Pancreas (tissue), 10 donors: Measurements from ENCODE around the gene EIF3L. TPM values are rescaled to one million over a fixed set of nuclear protein-coding genes. Genes with fewer than 3 reads are reported as not detected.
A peak's percentile ranks its signal among the peaks of the same experiment; 100 is the strongest.

ENCODE experiments used
- ATAC-seq, 4 donors: fragments of 200-7000 bp; cut with Tn5 transposase; one replicate each; pipeline versions ENCODE4 v1.8.0 to v1.9.1; 2020; ENCODE audit warnings: mild to moderate bottlenecking in 4 of 4, moderate library complexity in 4 of 4
- DNase-seq, 6 donors: peaks; one replicate each; pipeline ENCODE4 v3.0.0-alpha.2; 2020
- FAIRE-seq: peaks from 2 replicates; lab custom pipeline; 2012; peaks lifted over from hg19 to GRCh38; lab: Jason Lieb, UNC
- H3K27ac ChIP-seq, 4 donors: fragments of 200-600 bp; sonication (generic); 1 replicate in 3 of 4; 2 replicates in 1 of 4; pipeline versions ENCODE4 v1.5.0 to v1.8.0; 2020
- H3K27me3 ChIP-seq, 4 donors: fragments of 200-600 bp; one replicate each; pipeline ENCODE4 v1.8.0; 2021
- H3K36me3 ChIP-seq, 3 donors: fragments of 200-600 bp; sonication (generic) in 1 of 3; one replicate each; pipeline versions ENCODE4 v1.5.0 to v1.8.0; 2020 to 2021
- H3K4me1 ChIP-seq, 3 donors: fragments of 200-600 bp; one replicate each; pipeline ENCODE4 v1.8.0; 2021
- H3K4me3 ChIP-seq, 4 donors: fragments of 200-600 bp; sonication (generic) in 2 of 4; one replicate each; pipeline versions ENCODE4 v1.5.0 to v1.8.0; 2020 to 2021
- H3K9me3 ChIP-seq, 4 donors: fragments of 200-600 bp; one replicate each; pipeline ENCODE4 v1.8.0; 2021
- WGBS, 2 donors: extraction: QIAGEN DNeasy Blood & Tissue Kit; methylation state at CpG; one replicate each; pipeline ENCODE4 v1.1.7; 2013; 5-methylcytosine and 5-hydroxymethylcytosine counted together
- intact Hi-C, 3 donors: fragments of 100-400 bp; cut with DNase I; formaldehyde crosslinking; loops; one replicate each; pipeline versions ENCODE4 v1.11.1 to v1.14.2; 2022
- microRNA-seq, 2 donors: library from miRNA; unstranded; fragments of <30 nt; microRNA quantifications; one replicate each; pipeline versions ENCODE4 to v1.1.0, GENCODE V29; 2019 to 2020
- polyA plus RNA-seq, 2 donors: library from polyadenylated mRNA; stranded (reverse); fragments of 200-250 nt; gene quantifications; one replicate each; pipeline ENCODE4 v1.2.3, GENCODE V29; 2013
- total RNA-seq, 6 donors: library from RNA; stranded (reverse); fragmentation: NEBNext Ultra II Directional in 4 of 6; extraction: Animal tissue kit (Norgen Biotek cat#: 25700) in 4 of 6; gene quantifications; one replicate each; pipeline versions ENCODE4 v1.2.1 to v1.2.4, GENCODE V29; 2021 to 2023
- TF ChIP-seq, protein P1 (sequence below), 4 donors: fragments of 200-600 bp; sonication (generic) in 3 of 4; IDR thresholded peaks; one replicate each; pipeline versions ENCODE4 v1.5.0 to v1.8.0; 2021; ENCODE audit warnings: antibody characterized with exemption in 4 of 4
- donor health status: healthy with polysubstance abuse.
- donor health status: DM: no; HTN: no; CAD: no; lungs with moderate emphysema.
- donor health status: DM: no; HTN: no; CAD: no.
- donor health status: control.
- donor health status: control.
- donor health status: Bipolar disorder and iron deficiency.
- donor health status: DM: yes; HTN: yes; CAD: no.
- donor health status: DM: no; HTN: no; CAD: no.
- donor health status: DM: no; HTN: no; CAD: no.
- donor health status: DM: yes; HTN: yes; CAD: no.

Gene EIF3L
- total and polyA plus RNA-seq, 8 donors = 162 to 412 (median 338) TPM

DNA sequence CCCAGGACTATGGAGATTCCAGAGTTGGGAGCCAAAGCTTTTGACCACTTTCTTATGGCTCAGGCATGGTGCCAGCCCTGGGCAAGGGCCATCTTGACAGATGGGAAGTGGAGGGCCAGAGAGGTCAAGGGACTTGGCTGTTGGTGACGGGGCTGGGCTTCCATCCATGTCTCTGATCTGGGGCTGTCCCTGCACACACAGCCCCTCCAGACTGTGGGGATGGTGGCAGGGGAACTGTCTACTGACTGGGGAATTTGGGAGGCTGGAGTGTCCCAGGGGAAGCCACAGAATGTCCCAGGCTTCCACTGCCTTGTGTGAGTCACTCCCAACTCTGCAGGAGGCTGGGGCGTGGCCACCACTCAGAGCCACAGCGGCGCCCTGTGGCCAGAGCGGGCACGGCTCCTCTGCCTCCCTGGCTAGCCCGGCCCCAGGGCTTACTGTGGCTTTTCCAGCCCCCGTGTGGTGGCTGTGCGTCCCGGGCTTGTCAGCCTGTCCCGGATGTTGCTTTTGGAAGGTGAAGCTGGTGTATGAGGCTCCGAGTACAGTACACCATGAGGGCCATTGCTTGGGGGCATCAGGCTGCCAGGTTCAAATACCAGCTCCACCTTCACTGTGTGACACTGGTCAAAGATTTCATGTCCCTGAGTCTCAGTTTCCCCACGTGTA, 84.6 kb downstream of the EIF3L start:
- ATAC-seq = peak; percentile 90 to 95 (median 91)
- peak; percentile 81 to 97 (median 95) for DNase-seq
- Histone ChIP-seq H3K4me3 (no peak overlapping the region), H3K36me3 (peaks cover 0 to 11% (median 3%) of the 10 kb centered on the region in 3 donors), H3K27me3 (no peaks in the 10 kb centered on the region), H3K27ac (peak overlapping the region; percentile 40 to 76 (median 60)), H3K9me3 (no peaks in the 10 kb centered on the region), H3K4me1 (peaks cover 38 to 50% (median 50%) of the 10 kb centered on the region in 3 donors)
- no peak for FAIRE-seq
- 2 to 4% methylated on average over 13 of the region's 13 CpGs for WGBS, 2 donors
- intact Hi-C loops = loop anchor here in 1 of 3 donors (10.0 kb wide), 1 partner anchor 119 kb away; no protein-coding TSS in a partner anchor
- TF ChIP-seq, protein P1, sequence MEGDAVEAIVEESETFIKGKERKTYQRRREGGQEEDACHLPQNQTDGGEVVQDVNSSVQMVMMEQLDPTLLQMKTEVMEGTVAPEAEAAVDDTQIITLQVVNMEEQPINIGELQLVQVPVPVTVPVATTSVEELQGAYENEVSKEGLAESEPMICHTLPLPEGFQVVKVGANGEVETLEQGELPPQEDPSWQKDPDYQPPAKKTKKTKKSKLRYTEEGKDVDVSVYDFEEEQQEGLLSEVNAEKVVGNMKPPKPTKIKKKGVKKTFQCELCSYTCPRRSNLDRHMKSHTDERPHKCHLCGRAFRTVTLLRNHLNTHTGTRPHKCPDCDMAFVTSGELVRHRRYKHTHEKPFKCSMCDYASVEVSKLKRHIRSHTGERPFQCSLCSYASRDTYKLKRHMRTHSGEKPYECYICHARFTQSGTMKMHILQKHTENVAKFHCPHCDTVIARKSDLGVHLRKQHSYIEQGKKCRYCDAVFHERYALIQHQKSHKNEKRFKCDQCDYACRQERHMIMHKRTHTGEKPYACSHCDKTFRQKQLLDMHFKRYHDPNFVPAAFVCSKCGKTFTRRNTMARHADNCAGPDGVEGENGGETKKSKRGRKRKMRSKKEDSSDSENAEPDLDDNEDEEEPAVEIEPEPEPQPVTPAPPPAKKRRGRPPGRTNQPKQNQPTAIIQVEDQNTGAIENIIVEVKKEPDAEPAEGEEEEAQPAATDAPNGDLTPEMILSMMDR (IDR thresholded peaks at IDR 0.05) = peak; percentile 95 to 98 (median 97)

Small RNA genes lying within 50 kb of the gene (microRNA-seq; reads per million reads assigned to microRNA genes)
- gene MIR659 = 1.2 to 1.5 reads per million in 2 donors

Other genes with a start within 250 kb of the EIF3L start
- 10 to 100 TPM; 17.9 to 36.4 (median 21.5) TPM for gene GGA1, start 240.6 kb upstream of the EIF3L start, total RNA-seq
- 10 to 100 TPM; 81.5 to 84.9 TPM for gene GGA1, start 240.6 kb upstream of the EIF3L start, polyA plus RNA-seq
- gene SH3BP1, start 209.8 kb upstream of the EIF3L start, total RNA-seq = 1 to 10 TPM; 2.0 to 9.3 (median 3.9) TPM
- 1 to 10 TPM; 2.7 to 5.9 TPM for gene SH3BP1, start 209.8 kb upstream of the EIF3L start, polyA plus RNA-seq
- gene PDXP, start 190.7 kb upstream of the EIF3L start, total RNA-seq = 1 to 10 TPM; 3.6 to 6.8 (median 5.4) TPM
- gene PDXP, start 190.7 kb upstream of the EIF3L start, polyA plus RNA-seq = 10 to 100 TPM in 1 of 2 donors, 1 to 10 TPM in 1; 4.6 to 16.3 TPM
- 100 to 1,000 TPM in 2 of 6 donors, 10 to 100 TPM in 4; 15.9 to 191 (median 40.9) TPM for gene LGALS1, start 173.8 kb upstream of the EIF3L start, total RNA-seq
- gene LGALS1, start 173.8 kb upstream of the EIF3L start, polyA plus RNA-seq = 100 to 1,000 TPM; 172 to 249 TPM
- gene NOL12, start 163.1 kb upstream of the EIF3L start, total RNA-seq = 10 to 100 TPM in 2 of 6 donors, 1 to 10 TPM in 4; 6.0 to 12.3 (median 8.5) TPM
- 10 to 100 TPM; 19.0 to 25.6 TPM for gene NOL12, start 163.1 kb upstream of the EIF3L start, polyA plus RNA-seq
- gene TRIOBP, start 152.4 kb upstream of the EIF3L start, total RNA-seq = 10 to 100 TPM; 17.4 to 36.6 (median 26.0) TPM
- gene TRIOBP, start 152.4 kb upstream of the EIF3L start, polyA plus RNA-seq = 10 to 100 TPM; 23.4 to 24.2 TPM
- gene GCAT, start 41.5 kb upstream of the EIF3L start, total RNA-seq = 10 to 100 TPM; 27.1 to 54.8 (median 37.8) TPM
- 10 to 100 TPM; 30.9 to 62.7 TPM for gene GCAT, start 41.5 kb upstream of the EIF3L start, polyA plus RNA-seq
- gene GALR3, start 26.0 kb upstream of the EIF3L start, total RNA-seq = under 1 TPM in 4 of 6 donors, not detected in 2; 0.19 to 0.75 (median 0.42) TPM
- under 1 TPM in 1 of 2 donors, not detected in 1; 0.65 TPM for gene GALR3, start 26.0 kb upstream of the EIF3L start, polyA plus RNA-seq
- 10 to 100 TPM; 11.4 to 18.1 (median 15.2) TPM for gene ANKRD54, start 5.1 kb upstream of the EIF3L start, total RNA-seq
- gene ANKRD54, start 5.1 kb upstream of the EIF3L start, polyA plus RNA-seq = 10 to 100 TPM; 22.6 to 24.0 TPM
- 10 to 100 TPM; 16.5 to 22.3 (median 19.3) TPM for gene MICALL1, start 56.9 kb downstream of the EIF3L start, total RNA-seq
- gene MICALL1, start 56.9 kb downstream of the EIF3L start, polyA plus RNA-seq = 10 to 100 TPM in 1 of 2 donors, 1 to 10 TPM in 1; 8.8 to 19.5 TPM
- gene C22orf23, start 104.2 kb downstream of the EIF3L start, total RNA-seq = under 1 TPM in 4 of 6 donors, not detected in 2; 0.09 to 0.31 (median 0.22) TPM
- gene C22orf23, start 104.2 kb downstream of the EIF3L start, polyA plus RNA-seq = under 1 TPM; 0.38 to 0.68 TPM
- 10 to 100 TPM; 21.2 to 32.5 (median 27.7) TPM for gene POLR2F, start 104.3 kb downstream of the EIF3L start, total RNA-seq
- 10 to 100 TPM; 61.9 to 74.5 TPM for gene POLR2F, start 104.3 kb downstream of the EIF3L start, polyA plus RNA-seq
- under 1 TPM; 0.06 to 0.67 (median 0.18) TPM for gene SOX10, start 135.1 kb downstream of the EIF3L start, total RNA-seq
- under 1 TPM; 0.38 to 0.96 TPM for gene SOX10, start 135.1 kb downstream of the EIF3L start, polyA plus RNA-seq
- 10 to 100 TPM; 12.5 to 25.8 (median 19.1) TPM for gene PICK1, start 208.0 kb downstream of the EIF3L start, total RNA-seq
- 10 to 100 TPM; 49.7 to 55.0 TPM for gene PICK1, start 208.0 kb downstream of the EIF3L start, polyA plus RNA-seq
- under 1 TPM in 1 of 6 donors, not detected in 5; 0.06 TPM for gene SLC16A8, start 234.8 kb downstream of the EIF3L start, total RNA-seq
- gene SLC16A8, start 234.8 kb downstream of the EIF3L start, polyA plus RNA-seq = under 1 TPM; 0.05 to 0.57 TPM